Fibroblast of skin of right biceps (primary cell): Measurements from ENCODE around the gene TEX55.
"Not testable (repeated sequence)": the region's sequence is repeated elsewhere in the genome, so short reads cannot be mapped to it uniquely, and the experiment has no call there.

Experiments used
- DNase-seq: peaks from one replicate; pipeline ENCODE4 v3.0.0-alpha.2; 2013

The TEX55 gene

GRCh38 chr3:119145500-119146167 lies at the start of gene TEX55:
Gene TEX55 (plus strand): TSS chr3:119146165. CDS start chr3:119146190, 25 bp downstream.
- peak; percentile 58 for DNase-seq

DNA sequence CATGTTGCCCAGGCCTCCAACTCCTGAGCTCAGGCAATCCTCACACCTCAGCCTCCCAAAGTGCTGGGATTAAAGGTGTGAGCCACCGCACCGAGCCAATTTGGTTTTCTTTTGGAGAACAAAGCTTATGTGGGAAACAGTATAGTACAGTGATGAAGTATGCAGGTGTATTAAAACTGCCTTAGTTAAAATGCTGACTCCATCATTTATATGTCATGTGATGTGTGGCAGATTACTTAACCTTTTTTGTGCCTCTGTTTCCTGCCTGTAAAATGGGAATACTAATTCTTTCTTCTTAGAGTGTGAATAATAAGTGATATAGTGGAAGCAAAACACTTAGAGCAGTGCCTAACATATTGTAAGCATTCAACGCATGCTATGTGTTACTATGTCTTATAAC lies 48.0 kb upstream of the TEX55 start:
- DNase-seq: no peak

DNA sequence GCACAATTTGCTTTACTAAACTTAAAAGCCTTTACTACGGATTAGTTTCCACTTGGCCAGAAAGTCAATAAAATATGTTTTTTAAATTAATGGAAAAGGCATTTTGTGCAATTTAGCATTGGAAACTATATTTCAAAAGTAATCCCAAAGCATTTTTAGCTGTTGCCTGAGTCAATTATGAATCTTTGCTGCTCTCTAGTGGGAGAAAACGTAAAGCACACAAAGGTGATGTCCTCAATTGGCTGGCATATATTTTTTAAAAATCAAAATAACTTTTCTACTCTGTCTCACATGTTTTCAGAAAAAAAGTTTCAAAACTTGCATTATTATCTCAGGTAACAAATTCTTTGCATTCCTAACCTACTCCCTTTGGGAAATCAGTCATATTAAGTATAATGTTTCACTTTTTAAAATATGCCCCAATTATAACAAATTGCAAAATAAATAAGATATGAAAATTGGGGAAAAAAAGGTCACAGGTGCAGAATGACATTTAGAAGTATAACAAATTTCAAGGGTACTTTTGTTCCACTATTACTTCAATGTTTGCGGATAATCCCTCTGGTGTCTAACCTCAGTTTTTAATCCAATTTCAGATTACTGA lies 47.2 kb upstream of the TEX55 start:
- DNase-seq: peak; percentile 32

GRCh38 chr3:119099785-119100184 lies 46.2 kb upstream of the TEX55 start:
- no peak for DNase-seq

- no peak for DNase-seq
These were observed 41.9 kb upstream of the TEX55 start for GRCh38 chr3:119104031-119104430.

DNA sequence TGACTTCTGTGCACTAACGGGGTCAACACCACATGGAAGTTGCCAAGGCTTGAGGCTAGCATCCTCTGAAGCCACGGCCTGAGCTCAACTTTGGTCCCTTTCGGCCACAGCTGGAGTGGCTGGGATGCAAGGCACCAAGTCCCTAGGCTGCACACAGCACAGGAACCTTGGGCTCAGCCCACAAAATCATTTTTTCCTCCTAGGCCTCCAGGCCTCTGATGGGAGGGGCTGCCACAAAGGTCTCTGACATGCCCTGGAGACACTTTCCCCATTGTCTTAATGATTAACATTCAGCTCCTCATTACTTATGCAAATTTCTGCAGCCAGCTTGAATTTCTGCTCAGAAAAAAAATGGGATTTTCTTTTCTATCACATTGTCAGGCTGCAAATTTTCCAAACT lies 27.6 kb upstream of the TEX55 start:
- not testable (repeated sequence) for DNase-seq

- DNase-seq: no peak
These were observed 25.5 kb upstream of the TEX55 start for GRCh38 chr3:119120480-119120879.

DNA sequence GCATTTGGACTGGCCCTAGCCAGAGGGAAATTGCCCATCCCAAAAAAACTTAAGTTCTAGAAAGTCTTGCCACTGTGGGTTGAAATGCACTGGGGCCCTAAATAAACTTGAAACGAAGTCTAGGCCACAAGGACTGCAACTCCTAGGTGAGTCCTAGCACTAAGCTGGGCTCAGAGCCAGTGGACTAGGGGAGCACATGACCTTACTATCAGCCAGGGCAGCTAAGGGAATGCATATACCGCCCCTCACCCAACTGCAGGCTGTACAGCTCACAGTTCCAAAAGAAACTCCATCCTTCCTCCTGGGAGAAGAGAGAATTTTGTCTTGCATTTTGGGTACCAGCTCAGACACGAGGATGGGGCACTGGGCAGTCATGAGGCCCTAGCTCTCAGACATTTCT lies 23.6 kb upstream of the TEX55 start:
- no peak for DNase-seq

DNA sequence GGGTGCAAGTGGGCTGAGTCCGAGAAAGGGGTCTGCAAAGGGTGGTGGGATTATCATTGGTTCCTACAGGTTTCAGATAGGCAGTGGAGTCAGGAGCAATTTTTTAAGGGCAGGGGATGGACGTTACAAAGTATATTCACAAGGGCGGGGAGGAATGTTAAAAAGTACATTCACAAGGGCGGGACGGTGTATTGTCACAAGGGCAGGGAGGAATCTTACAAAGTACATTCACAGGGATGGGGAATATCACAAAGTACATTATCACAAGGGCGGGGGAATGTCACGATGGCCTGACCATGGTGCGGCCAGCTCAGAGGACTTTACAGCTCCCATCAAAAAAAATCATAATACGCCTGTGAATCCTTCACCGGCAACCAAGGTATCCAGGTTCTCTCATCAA lies 20.6 kb upstream of the TEX55 start:
- no peak for DNase-seq

GRCh38 chr3:119125742-119126504 lies 20.0 kb upstream of the TEX55 start:
- DNase-seq: no peak

- DNase-seq: not testable (repeated sequence)
These were observed 15.7 kb upstream of the TEX55 start for GRCh38 chr3:119130291-119130690.

DNA sequence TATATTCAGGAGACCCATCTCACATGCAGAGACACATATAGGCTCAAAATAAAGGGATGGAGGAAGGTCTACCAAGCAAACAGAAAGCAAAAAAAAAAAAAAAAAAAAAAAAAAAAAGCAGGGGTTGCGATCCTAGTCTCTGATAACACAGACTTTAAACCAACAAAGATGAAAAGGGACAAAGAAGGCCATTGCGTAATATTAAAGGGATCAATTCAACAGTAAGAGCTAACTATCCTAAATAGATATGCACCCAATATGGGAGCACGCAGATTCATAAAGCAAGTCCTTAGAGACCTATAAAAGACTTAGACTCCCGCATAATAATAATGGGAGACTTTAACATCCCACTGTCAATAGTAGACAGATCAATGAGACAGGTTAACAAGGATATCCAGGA lies 13.7 kb upstream of the TEX55 start:
- not testable (repeated sequence) for DNase-seq

DNA sequence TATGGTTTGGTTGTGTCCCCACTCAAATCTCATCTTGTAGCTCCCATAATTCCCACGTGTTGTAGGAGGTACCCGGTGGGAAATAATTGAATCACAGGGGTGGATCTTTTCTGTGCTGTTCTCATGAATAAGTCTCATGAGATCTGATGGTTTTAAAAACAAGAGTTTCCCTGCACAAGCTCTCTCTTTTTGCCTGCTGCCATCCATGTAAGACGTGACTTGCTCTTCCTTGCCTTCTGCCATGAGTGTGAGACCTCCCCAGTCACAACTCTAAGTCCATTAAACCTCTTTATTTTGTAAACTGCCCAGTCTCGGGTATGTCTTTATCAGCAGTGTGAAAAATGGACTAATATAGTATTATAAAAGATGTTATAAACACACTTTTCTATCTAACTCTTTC lies 6.6 kb upstream of the TEX55 start:
- not testable (repeated sequence) for DNase-seq

- peak; percentile 26 for DNase-seq
These were observed 5.5 kb upstream of the TEX55 start for GRCh38 chr3:119140466-119140865.

GRCh38 chr3:119145128-119145499 lies 851 bp upstream of the TEX55 start:
- DNase-seq: no peak

DNA sequence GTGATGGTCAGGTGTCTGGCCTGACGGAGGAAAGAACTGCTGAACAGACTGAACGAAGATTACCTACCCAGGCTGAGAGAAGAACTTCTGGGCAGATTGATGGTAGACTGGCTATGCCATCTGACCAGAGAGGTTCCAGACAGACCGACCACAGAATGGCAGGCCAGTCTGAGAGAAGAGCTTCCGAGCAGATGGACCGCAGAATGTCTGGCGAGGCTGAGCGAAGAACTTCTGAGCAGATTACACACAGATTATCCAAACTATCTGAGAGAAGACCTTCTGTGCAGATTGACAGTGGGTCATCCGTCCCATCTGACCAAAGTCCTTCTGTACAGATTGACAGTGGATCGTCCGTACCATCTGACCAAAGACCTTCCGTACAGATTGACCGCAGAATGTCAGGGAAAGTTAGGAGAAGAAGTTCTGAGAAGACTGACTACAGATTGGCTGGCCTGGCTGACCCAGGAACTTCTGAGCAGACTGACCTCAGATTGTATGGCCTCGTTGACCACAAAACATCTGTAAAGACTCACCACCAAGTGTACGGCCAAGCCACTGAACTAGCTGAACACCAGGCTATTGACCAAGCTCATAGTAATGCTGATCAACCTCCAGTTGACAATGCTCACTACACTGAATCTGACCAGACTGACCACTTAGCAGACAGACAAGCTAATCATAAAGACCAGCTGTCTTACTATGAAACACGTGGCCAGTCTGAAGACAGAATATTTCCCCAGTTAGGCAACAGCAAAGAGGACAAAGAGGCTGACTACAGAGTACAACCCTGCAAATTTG lies 812 bp downstream of the TEX55 start:
- no peak for DNase-seq

- no peak for DNase-seq
These were observed 1.5 kb downstream of the TEX55 start for GRCh38 chr3:119147494-119147893.

GRCh38 chr3:119148493-119149180 lies 2.7 kb downstream of the TEX55 start:
- DNase-seq: peak; percentile 76

DNA sequence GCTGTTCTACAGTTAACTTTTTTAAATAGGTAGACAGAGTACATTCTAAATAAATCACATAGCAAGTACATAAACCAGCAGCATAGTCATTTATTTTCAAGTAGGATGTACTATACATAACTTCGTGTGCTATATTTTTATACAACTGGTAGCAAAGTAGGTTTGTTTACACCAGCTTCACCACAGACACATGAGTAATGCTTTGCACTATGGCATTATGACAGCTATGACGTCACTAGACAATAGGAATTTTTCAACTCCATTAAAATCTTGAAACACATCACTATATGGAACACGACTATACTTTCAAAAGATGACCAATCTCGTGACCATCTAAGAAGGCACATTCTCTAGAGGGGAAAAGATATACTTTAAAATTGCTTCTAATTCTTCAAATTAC lies 3.5 kb downstream of the TEX55 start:
- peak; percentile 75 for DNase-seq

DNA sequence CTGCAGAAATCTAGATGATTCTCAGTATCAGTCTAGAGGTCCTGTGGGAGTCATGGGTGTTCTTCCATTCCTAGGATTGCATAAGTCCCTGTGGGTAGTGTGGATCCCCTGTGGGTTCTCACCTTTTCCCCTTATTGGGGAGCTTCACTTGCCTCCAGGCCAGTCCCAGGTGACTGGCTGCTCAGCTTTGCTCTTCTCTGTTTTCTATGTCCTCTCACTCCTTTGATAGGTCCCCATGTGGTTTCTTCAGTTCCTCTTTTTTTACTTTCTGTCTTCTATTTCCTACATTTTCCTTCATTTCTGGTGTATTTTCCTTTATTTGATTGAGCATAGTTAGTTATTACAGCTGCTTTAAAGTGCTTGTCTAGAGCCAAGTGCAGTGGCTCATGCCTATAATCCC lies 10.9 kb downstream of the TEX55 start:
- DNase-seq: no peak

DNA sequence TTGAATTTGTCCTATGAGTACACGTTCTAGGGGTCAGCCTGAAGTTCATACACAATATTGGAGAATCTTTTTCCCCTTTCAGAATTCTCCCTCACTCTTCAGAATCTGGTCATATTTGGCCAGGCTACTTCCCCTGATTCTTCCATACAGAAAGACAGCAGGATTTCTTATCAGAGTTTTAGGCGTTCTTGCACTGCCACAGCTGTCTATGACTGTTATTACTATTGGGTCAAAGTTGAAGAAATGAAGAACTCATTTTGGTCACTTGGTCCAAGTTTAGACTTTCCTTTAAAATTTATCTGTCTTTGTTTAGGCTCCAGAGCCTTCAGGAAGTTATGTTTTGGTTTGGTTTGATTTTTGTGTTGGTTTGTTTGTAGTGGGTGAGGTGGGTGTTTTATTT lies 12.0 kb downstream of the TEX55 start:
- no peak for DNase-seq

DNA sequence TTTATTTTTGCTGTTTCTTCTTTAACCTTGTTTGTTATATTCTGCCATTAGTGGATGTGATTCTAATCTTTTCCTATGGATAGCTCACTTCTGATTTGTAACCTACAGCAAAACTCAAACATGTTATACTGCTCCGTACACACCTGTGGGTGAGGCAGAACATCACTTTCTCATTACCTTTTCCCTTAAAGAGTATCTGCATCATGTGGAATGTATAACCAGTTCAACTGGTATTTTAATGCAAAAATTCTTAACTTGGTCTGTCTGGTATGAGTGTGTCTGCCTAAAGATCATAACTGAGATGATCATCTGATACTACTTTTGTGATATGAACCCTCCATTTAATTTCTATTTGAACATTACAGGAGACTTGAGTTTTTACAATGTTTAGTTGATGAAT lies 14.4 kb downstream of the TEX55 start:
- no peak for DNase-seq

- no peak for DNase-seq
These were observed 14.8 kb downstream of the TEX55 start for GRCh38 chr3:119160815-119161214.
